ENCODE measurements around the gene ZMYND11.

Gene ZMYND11

DNA sequence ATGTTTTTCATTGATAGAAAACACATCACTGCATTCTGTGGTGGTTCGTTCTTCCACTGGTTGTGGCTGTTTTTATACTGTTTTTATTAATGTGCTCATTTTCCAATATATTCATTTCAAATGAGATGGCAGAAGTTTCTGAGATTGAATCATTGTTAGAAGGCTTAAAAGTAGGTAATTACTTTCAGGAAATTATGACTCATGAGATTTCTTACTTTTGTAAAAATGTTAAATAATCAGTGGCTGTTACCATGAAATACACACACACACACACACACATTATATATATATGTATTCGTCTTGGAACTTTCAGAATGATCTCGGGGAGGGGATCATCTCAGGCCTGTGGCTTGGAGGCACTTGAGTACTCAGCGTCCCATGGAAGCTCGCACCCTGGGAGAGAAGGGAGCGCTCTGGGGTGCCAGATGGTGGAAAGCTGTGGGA is 66.1 kb downstream of the ZMYND11 start:
- no peak for FAIRE-seq

DNA sequence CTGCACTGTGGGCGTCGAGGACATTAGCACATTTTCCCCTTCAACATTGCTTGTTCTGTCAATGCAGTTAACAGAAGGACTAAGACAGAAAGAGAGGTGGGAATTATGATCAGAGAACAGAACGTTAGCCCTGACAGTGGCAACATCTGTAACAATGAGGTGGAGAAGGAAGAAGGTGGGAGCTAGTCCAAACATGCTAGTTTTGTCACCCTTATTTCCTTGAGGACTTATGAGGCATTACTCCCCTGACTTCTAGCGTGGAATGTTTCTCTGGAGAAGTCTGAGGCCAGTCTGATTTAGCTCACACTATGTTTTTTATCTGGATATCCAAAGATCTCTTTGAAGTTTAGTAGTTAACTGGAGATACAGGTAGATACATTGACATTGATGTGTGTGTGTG is 73.4 kb downstream of the ZMYND11 start:
- no peak for FAIRE-seq

DNA sequence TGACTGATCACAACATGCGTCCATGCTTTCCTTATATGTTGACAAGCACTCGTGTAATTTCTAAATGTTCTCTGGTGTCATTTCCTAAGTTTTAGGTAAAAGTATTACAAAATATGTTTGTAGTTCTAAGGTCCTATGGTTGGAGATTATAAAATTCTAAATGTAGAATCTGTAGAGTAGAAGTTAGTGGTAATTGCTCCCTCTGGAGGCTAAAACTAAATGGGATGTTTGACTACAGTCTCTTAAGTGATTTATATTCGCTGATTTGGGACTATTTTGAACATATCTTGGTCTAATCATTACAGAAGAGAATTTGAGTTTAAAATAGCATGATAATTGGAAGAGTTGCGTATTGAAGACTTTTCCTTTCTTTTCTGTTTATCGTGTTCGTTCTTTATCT is 74.1 kb downstream of the ZMYND11 start:
- FAIRE-seq: no peak

DNA sequence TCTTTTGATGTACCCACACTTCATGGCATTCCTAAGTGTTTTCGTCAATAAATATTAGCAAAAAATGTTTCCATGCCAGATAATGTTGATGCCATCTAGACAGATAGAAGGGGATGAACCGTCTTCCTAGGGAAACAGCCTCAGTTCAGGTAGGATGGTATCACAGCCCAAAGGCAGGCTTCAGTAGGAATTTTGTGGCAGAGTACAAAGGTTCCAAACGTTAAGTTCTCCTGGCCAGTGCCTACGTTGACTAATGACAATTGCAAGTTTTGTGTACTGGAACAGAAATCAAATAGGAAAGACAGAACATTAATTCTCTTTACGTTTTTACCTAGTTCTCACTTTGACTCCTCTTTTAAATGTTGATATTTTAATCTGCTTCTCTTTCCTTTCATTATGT is 75.0 kb downstream of the ZMYND11 start:
- FAIRE-seq: no peak

DNA sequence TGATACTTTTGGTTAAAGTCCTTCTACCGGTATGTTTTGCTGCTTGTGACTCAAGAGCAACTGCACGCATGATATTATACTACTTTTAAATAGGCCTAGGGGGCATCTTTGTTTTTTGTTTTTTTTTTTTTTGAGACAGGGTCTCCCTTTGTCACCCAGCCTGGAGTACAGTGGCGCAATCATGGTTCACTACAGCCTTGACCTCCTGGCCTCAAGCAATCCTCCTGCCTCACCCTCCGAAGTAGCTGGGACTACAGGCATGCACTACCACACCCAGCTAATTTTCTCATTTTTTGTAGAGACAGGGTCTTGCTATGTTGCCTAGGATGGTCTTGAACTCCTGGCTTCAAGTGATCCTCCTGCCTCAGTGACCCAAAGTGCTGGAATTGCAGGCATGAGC is 80.2 kb downstream of the ZMYND11 start:
- FAIRE-seq: no peak

DNA sequence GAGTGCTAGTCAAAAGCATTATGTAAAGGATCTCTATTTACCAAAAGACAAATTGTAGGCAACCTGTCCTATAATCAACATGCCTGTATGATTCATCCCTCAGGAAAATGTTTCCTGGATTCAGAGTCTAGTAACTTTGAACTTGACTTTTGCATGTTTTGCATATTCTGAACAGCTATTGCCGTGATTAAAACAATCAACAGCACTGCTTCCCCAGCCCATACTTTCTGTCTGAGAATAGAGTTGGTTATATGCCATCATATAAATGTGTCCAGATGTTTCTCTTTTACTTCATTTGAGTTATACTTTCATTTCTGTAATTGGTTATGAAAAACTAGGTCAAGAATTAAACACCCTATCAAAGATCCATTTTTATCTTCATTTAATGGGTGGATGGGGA is 83.5 kb downstream of the ZMYND11 start:
- FAIRE-seq: no peak

DNA sequence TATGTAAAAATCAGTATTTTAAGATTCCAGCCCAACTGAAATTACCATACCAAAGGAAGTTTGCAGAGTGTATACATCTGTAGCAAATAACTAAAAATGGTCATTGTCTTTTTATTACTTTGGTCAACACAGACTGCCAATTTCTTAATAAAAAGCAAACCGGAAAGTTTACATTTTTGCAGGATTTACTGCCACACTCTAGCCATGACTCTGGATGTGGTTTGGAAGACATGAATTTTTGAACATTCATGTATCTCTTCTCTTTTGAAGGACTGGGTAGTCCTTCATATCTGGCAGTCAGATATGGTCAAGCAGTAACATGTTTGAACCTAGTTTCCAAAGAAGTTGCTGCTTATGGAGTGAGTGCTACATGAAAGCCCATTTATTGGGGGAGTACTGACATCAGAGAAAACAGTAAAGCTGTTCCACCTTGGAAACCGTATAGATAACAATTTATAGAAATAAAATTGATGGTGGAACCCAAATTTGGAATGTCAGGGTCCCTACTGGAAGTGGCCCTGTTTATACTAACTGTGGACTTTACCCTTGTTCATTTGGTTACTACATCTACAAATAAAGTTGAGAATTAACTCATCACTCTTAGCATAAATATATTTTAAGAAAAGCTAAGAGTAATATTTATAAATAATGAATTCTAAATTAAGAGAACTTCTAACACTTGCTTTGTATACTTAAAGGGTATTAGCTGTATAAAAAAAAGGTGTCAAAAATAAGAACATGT is 84.6 kb downstream of the ZMYND11 start:
- FAIRE-seq: no peak

DNA sequence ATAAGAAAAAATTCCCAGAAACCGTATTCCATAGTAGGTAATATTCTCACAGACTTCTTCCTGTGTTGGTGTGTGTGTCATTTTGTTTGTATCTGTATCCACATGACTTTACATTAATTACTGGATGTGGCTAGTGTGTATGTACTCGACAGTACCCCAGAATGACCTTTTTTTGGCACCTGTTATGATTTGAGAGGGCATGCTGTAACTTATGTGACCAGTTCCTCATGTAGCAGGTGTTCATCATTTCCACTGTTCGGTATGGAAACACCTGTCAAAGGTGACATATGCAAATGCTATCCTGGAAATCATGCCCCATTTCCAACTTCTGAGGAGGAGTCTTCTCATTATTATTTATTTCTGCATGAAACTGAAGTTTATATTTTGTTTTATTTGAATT is 89.3 kb downstream of the ZMYND11 start:
- FAIRE-seq: no peak

DNA sequence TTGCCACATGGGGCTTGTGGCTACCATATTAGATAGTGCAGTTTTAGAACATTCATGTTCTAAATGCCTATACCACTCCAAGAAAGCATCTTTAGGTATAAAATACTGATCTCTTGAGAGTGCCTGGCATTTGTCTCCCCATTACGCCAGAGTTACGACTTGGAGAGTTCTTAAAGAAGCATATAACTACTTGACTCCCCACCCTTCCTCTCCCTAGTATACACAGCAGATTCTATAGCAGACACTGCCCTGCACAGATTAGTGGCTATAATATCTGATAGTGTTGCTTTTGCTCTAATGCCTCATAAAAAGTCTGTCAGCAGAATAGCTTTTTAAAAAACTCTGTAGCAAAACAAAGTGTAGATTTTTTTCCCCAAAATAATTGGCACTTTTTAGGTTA is 90.8 kb downstream of the ZMYND11 start:
- no peak for FAIRE-seq

DNA sequence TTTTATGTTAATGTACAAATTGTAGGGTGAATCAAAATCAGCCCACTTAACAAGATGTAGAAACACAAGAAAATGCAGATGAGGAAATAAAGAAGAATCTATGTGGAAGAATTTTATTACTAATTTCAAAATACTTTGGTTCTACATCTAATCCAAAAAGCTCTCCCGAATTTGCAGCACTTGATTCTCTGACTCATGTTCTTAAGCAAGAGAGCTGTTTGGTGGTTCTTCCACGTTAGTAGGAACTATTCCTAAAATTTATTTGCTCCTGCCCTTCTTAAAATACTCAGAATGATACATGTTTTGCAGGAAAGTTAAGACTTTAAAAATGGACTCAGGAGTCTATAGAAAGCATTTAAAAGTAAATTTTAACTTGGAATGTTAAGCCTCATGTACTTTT is 91.8 kb downstream of the ZMYND11 start:
- FAIRE-seq: no peak

DNA sequence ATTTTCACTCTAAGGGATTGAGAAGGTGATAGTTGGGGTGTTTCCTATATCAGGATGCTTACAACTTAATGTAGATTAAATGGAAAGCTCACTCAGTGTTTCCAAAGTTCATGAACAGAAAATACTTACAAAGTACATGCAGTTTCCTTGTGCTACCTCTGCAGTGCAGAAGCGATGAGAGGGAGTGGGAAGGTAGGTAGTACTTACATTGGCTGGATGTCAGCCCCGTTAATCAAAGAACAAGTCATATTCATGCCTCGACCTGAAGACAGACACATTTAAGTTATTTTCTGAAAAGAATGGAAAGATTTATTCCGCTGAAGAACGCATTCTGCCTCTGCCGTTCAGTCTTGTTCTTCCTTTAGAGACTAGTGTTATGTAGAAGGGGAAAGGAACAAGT is 93.1 kb downstream of the ZMYND11 start:
- no peak for FAIRE-seq

DNA sequence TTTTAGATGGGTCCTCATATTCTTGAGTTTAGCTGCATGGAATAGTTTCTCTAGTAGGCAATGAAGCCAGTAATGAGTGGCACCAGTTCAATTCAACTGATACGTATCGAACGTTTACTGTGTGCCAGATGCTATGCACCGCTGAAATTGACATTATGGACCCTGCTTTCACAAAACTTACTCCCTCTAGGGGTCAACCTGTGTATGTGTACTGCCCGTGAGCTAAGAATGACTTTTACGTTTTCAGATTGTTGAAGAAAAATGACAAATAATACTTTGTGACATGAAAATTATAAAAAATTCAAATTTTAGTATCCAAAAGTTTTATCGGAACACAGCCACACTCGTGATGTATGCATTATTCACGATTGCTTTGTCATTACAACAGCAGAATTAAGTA is 95.5 kb downstream of the ZMYND11 start:
- no peak for FAIRE-seq

DNA sequence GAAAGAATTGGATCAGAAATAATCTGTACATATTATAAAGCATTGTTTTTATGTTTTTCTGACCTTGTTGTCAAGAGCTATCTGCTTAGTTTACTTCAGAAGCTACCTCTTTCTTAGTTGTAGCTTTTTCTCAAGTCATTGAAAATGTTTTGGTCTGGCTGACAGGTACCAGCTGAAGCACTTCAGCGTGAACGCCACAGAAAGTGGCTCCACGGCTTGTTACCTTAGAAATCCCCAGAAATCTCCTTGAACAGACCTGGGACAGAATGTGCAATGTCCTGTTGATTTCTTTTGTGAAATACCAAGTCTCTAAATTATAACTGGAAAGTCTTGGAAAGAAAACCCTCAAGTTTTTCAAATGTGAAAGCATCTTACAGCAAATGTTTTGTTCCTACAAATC is 96.8 kb downstream of the ZMYND11 start:
- no peak for FAIRE-seq

DNA sequence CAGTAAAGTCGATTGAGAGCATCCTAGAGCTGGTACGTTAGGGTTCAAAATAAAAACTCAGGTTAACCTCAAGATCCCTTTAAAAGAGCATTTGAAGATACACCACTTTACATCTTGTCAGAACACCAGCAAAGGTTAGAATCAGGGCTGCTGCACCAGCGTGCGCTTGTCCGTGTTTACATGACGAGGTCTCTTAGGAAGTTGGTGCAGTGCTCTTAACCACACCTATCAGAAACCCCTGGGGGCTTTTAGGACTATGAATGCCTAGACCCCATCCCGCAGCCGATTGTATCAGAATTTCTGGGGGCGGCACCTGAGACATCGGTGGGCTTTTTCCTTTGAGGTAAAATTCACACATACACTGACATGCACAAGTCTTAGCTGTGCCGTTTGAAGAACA is 97.6 kb downstream of the ZMYND11 start:
- no peak for FAIRE-seq

DNA sequence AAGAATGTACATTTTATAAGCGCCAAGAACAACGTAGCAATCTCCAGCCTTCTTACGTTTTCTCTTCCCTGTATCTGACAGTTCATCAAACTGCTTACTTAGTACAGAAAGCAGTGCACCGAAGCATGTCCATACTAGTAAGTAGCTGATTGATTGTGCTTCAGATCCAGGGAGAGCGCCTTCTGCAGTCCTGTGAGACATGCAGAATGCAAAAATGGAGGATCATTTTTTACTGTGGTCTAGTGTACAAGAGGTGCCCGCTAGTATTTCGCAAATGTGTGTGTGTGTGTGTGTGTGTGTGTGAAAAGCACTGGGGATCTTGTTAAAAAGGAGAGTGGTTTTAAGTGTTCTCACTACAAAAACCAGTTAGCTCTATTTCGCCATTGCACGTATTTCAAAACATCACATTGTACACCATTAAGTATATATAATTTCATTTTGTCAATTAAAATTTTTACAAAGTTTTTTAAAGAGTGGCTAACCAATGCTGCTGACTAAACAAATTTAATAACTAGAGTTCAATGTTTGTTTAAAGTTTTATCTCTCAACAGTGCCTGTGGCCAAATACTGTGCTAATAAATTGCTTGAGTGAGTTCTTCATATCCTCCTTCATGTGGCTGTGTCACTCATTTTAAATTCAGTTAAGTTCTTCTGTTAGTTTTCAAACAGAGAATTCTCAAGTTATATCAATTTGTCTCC is 99.6 kb downstream of the ZMYND11 start:
- FAIRE-seq: no peak

DNA sequence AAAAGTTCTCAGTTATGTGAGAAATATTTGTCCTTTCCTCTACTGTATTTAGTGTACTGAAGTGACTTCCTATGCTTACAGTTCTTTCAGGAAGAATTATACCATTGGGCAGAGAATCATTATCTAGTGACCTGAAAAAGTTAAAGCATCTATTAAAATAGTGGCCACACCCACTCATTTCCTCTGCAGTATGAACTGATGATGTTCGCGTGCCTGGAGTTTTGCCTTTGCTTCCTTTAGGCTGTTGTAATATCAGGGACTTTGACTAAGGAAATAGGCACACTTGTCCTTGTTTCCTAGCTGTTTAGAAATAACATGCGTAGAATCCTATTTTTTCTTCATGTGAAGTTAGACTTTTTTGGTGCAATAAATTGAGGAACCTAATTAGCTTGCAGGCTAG is 100.7 kb downstream of the ZMYND11 start:
- no peak for FAIRE-seq

DNA sequence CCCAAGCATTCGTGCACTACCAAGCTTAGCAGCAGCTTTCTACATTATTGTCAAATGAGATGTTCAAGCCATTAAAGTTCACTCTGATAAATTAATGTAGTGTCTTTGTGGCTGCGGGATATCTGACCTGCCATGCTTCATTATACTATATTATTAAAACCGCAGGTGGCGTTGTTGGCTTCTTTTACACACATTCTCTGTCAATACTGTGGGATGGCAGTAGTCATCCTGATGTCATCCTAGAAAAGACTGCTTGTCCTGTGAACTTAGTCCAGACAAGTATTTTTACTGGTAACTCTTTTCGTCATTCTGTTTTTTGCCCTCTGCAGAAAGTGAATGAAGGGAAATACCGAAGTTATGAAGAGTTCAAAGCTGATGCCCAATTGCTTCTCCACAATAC is 103.9 kb downstream of the ZMYND11 start:
- no peak for FAIRE-seq

DNA sequence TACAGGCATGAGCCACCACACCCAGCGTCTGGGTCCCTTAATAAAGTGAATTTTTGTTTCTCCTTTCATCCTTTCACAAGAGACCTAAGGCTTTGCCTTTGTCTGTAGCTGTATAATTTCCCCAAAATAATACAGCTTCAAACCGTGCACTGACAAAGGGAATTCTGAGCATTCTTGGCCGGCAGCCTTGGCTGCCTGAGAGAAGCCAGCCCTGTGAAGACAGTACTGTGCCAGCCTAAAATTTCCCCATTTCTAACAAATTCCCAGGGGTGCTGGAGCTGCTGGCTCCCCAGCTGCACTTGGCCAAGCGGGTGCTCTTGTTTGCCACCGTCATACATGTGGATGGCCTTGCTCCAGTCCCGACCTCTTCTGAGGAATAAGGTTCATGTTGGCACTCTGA is 106.2 kb downstream of the ZMYND11 start:
- no peak for FAIRE-seq

DNA sequence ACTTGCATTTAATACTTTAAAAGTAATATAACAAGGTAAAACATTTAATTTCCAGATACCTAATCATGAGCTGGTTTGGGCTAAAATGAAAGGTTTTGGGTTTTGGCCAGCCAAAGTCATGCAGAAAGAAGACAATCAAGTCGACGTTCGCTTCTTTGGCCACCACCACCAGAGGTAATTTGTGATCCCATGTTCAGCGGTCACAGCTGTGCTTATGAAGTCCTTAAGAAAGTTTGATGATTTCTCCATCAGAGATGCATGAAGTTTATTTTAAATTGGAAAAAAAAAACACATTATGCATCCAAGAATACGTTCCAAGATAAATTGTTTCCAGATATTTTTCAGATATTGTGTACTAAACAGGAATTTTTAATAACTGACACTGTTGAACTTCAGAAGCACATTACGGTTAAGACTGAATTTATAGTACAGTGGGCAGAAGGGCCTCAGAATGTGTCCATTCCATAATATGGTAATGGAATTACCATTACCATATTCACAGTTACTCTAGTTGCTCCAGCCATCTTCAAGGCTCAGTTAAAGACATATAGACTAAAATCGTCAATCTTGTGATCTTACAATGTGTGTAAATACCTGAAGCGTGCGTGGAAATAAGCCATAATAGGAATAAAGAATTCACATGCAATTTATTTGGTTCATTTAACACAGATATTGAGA is 106.8 kb downstream of the ZMYND11 start:
- FAIRE-seq: no peak

DNA sequence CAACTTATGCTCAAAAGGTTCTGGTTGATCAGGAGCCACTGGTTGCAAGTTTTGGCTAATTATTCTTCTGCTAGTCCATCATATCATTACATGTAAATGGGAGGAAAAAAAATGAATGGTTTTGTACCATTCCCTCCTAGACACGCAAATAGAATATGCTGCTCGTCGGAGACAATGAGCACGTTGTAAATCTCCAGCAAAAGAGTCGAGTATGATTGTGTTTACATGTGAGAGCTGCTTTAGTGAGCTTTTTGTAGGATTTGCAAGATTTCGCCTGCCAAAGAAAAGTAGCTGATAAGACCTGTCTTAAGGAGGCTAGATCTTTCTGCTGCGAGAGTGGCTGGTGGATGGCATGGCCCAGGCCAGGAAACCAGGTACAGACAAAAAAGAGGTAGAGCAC is 109.0 kb downstream of the ZMYND11 start:
- FAIRE-seq: no peak

DNA sequence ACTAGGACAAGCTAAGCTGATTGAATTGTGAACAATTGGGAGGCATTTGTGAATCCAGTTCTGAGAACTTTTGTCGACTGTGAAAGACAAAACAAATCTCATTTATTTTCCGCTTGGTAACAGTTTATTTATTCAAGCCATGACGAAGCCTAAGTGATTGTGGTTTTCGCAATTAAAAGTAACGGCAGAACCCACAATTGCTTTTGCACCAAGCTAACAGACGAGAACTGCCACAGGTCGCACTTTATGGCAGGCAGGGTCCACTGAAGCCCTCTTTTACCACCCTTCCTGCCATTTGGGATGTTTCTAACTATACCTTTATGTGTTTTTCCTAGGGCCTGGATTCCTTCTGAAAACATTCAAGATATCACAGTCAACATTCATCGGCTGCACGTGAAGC is 111.2 kb downstream of the ZMYND11 start:
- FAIRE-seq: no peak

DNA sequence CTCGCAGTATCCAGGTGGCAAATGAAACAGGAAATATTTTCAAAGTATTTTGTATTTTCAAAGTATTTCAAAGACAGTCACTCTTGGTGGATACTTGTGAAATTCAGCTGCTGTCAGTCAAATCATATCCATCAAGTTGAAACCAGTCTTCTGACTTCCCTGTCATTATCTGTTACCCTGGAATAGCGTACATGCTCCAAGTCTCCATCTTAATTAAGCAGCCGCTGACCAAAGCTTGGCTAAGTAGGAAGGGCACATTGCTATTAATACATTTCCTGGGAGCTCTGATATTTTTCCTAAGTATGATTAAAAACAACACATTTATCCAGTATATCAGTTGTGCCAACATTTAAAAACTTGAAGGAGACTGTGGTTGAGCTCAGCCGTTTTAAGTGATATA is 112.2 kb downstream of the ZMYND11 start:
- FAIRE-seq: no peak

DNA sequence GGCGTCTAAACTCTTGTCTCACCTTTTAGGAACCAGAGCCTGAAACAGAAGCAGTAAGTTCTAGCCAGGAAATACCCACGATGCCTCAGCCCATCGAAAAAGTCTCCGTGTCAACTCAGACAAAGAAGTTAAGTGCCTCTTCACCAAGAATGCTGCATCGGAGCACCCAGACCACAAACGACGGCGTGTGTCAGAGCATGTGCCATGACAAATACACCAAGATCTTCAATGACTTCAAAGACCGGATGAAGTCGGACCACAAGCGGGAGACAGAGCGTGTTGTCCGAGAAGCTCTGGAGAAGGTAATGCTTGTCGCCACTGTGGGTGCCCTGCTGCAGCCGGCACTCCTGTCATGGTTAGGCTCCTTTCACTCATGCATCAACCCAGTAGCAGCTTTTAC is 113.1 kb downstream of the ZMYND11 start:
- FAIRE-seq: no peak

DNA sequence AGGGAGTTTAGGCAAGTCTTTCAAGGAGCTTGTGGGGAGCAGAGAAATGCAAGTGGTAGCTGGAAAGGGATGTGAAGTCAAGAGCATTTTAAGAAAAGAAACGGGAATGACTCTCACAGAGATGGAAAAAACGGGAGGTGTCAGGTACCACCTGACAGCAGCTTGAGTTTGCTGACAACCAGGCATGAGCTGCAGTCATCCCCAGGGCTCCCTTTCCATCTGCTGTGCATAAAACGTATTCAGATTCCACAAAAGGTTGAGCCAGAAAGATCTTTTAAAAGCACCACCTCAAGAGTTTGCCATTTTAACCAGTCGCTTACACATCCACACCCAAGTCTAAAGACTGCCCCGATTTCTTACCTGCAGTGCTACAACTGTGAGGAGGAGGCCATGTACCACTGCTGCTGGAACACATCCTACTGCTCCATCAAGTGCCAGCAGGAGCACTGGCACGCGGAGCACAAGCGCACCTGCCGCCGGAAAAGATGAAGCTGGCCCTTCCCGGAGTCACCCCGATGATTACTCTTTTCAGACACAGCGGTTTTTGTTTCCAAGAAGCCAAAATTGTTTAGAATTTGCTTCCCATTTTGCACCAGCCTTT is 116.8 kb downstream of the ZMYND11 start:
- FAIRE-seq: no peak
